ENCODE results near the gene NDEL1.

Gene NDEL1

DNA sequence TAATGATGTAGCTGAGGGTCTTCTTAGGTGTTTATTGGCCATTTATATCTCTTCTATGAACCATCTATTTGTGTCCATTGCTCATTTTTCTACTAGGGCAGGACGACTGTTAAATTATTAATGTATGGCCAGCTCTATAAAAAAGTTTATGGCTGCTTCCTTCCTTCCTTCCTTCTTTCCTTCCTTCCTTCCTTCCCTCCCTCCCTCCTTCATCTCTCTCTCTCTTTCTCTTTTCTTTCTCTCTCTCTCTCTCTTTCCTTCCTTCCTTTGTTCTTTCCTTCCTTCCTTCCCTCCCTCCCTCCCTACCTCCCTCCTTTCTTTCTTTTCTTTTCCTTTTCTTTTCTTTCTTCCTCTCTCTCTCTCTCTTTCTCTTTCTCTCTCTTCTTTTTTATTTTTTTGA, 17.2 kb upstream of the NDEL1 start:
- Histone ChIP-seq H3K27me3 (ENCODE audit: control insufficient read depth, insufficient read depth, low read length) (no peaks in the 10 kb centered on the region), H3K9ac (ENCODE audit: low read depth, low read length) (no peak overlapping the region), H3K27ac (ENCODE audit: low read depth, low read length) (no peak overlapping the region), H3K4me3 (ENCODE audit: low read depth, low read length) (no peak overlapping the region), H3K9me3 (ENCODE audit: control insufficient read depth, insufficient read depth, low read length) (no peaks in the 10 kb centered on the region), H3K36me3 (ENCODE audit: control insufficient read depth, insufficient read depth, low read length) (no peaks in the 10 kb centered on the region), H3K4me1 (ENCODE audit: control insufficient read depth, insufficient read depth, low read length) (no peaks in the 10 kb centered on the region)

DNA sequence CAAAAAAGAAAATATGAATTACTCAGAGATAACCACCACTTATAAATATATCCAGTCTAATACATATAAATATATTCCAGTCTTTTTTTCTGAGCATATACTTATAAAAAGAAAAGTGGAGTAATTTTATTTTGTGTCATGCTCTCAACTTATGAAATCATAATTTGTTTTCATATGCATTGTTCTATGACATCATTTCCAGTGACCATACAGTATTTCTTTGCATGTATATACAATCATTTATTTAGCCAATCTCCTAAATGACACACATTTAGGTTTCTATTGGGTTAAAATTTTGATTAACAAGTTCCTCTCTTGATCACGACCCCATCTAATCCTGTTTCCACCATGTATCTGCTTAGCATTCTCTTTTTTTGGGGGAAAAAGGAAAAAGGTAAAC, 16.4 kb upstream of the NDEL1 start:
- Histone ChIP-seq H3K4me3 (ENCODE audit: low read depth, low read length) (no peak overlapping the region), H3K9me3 (ENCODE audit: control insufficient read depth, insufficient read depth, low read length) (no peaks in the 10 kb centered on the region), H3K9ac (ENCODE audit: low read depth, low read length) (no peak overlapping the region), H3K4me1 (ENCODE audit: control insufficient read depth, insufficient read depth, low read length) (no peaks in the 10 kb centered on the region), H3K27me3 (ENCODE audit: control insufficient read depth, insufficient read depth, low read length) (no peaks in the 10 kb centered on the region), H3K27ac (ENCODE audit: low read depth, low read length) (no peak overlapping the region), H3K36me3 (ENCODE audit: control insufficient read depth, insufficient read depth, low read length) (no peaks in the 10 kb centered on the region)

DNA sequence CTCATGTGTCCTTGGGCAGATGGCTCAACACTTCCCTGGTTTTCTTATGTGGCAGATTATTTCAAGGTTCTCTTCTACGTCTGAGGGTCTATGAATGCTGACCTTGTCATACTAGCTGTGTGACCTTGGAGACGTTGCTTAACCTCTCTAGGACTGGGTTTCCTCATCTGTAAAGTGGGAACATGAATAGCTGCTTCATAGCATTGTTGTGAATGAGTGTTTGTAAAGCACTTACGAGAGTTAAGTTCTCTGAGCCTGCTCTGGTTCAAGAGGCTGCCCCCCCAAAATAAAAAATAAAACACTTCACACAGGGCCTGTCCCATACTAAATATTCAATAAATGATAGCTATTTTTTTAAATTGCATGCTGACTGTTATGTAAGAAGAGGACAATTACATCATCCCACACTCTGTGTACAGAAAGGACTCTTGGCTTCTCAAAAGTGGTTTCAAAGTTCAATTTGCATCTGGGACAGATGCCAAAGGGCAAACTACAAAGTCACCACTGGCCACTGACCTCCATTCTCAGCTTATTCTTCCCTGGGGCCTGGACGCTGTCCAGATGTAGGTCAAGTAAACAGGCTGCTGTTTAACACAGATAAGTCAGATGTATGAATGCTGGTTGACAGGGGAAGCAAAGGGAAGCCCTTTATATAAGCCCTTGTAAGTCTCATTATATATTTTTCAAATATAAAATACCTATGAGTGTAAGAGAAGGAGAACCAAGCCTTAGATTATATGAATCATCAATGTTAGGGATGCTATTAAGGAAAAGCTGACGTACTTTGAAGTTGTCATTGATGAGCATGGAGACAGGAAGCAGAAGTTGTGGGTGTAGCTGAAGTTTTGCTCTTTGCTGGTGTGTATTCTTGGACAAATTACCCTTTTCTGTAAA, 15.4 kb upstream of the NDEL1 start:
- H3K4me3 ChIP-seq (ENCODE audit: low read depth, low read length) = no peak overlapping the region
- H3K4me1 ChIP-seq (ENCODE audit: control insufficient read depth, insufficient read depth, low read length) = no peaks in the 10 kb centered on the region
- no peaks in the 10 kb centered on the region for H3K9me3 ChIP-seq (ENCODE audit: control insufficient read depth, insufficient read depth, low read length)
- H3K27ac ChIP-seq (ENCODE audit: low read depth, low read length) = no peak overlapping the region
- no peaks in the 10 kb centered on the region for H3K27me3 ChIP-seq (ENCODE audit: control insufficient read depth, insufficient read depth, low read length)
- no peak overlapping the region for H3K9ac ChIP-seq (ENCODE audit: low read depth, low read length)
- no peaks in the 10 kb centered on the region for H3K36me3 ChIP-seq (ENCODE audit: control insufficient read depth, insufficient read depth, low read length)

DNA sequence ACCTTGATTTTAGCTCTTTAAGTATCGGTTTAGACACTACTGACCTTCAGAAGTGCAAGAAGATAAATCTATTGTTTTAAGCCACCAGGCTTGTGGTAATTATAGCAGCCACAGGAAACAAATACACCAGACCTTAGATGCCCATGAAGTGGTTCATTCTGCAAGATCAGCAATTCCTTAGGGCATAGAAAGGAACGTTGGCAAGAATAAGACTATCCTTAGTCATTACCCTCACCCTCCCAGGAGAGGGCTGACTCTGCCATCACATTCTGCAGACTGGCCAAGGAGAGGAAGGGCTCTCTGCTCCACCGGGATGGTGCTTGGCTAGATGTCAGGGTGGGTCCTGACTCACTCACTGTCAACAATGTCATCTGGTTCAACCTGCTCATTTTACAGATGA, 14.1 kb upstream of the NDEL1 start:
- H3K4me3 ChIP-seq (ENCODE audit: low read depth, low read length) = no peak overlapping the region
- H3K27ac ChIP-seq (ENCODE audit: low read depth, low read length) = no peak overlapping the region
- no peaks in the 10 kb centered on the region for H3K36me3 ChIP-seq (ENCODE audit: control insufficient read depth, insufficient read depth, low read length)
- no peaks in the 10 kb centered on the region for H3K27me3 ChIP-seq (ENCODE audit: control insufficient read depth, insufficient read depth, low read length)
- no peaks in the 10 kb centered on the region for H3K4me1 ChIP-seq (ENCODE audit: control insufficient read depth, insufficient read depth, low read length)
- H3K9ac ChIP-seq (ENCODE audit: low read depth, low read length) = no peak overlapping the region
- H3K9me3 ChIP-seq (ENCODE audit: control insufficient read depth, insufficient read depth, low read length) = no peaks in the 10 kb centered on the region

DNA sequence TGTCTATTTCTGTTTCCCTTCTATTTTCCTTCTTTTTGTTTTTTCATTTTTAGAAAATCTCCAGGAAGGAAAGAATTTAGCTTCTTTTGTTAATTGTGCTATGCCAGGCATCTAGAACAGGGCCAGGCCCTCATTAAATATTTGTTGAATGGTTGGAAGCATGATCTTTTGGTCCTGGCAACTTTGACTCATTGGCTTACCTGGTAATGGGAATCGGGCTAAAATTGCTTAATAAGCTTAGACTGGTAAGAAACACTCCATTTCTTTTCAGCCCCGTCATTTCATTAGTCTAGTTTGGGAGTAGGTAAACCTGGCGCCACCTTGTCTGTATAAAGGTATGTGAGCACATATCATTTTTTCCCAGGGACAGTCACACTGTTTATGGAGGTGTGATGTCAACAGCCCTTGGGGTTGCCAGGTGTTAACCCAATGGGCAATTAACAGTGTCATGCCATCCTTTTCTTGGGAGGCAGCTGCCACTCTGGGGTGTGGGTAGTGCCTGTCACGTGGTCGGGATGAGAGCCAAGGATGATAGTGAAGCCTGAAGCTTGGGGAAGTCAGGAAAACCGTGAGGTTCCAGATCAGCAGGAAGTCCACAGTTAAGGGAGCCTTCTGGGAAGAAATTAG, 9.5 kb upstream of the NDEL1 start:
- H3K9ac ChIP-seq (ENCODE audit: low read depth, low read length) = no peak overlapping the region
- no peaks in the 10 kb centered on the region for H3K4me1 ChIP-seq (ENCODE audit: control insufficient read depth, insufficient read depth, low read length)
- H3K27me3 ChIP-seq (ENCODE audit: control insufficient read depth, insufficient read depth, low read length) = no peaks in the 10 kb centered on the region
- H3K4me3 ChIP-seq (ENCODE audit: low read depth, low read length) = no peak overlapping the region
- H3K9me3 ChIP-seq (ENCODE audit: control insufficient read depth, insufficient read depth, low read length) = no peaks in the 10 kb centered on the region
- no peak overlapping the region for H3K27ac ChIP-seq (ENCODE audit: low read depth, low read length)
- no peaks in the 10 kb centered on the region for H3K36me3 ChIP-seq (ENCODE audit: control insufficient read depth, insufficient read depth, low read length)

DNA sequence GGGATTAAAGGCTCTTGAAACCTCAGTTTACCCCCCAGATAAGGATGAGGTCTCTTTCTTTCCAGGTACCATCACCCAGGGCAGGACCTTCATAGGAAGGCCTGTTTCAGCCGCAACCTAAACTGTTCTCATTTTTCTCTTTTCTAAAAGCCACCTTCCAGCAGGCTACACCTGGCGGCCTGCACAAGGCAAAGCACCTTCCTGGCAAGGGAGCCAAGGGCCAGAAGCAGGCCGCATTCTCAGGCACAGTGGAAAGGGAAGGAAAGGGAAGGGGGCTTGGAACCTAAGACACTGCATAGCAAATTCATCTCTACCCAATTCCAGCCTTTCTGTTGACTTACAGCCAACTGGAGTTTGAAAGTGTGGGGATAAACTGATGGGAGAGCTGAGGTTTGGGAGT, 8.9 kb upstream of the NDEL1 start:
- Histone ChIP-seq H3K36me3 (ENCODE audit: control insufficient read depth, insufficient read depth, low read length) (no peaks in the 10 kb centered on the region), H3K9ac (ENCODE audit: low read depth, low read length) (no peak overlapping the region), H3K9me3 (ENCODE audit: control insufficient read depth, insufficient read depth, low read length) (no peaks in the 10 kb centered on the region), H3K27me3 (ENCODE audit: control insufficient read depth, insufficient read depth, low read length) (no peaks in the 10 kb centered on the region), H3K4me1 (ENCODE audit: control insufficient read depth, insufficient read depth, low read length) (no peaks in the 10 kb centered on the region), H3K4me3 (ENCODE audit: low read depth, low read length) (no peak overlapping the region), H3K27ac (ENCODE audit: low read depth, low read length) (no peak overlapping the region)

GRCh38 chr17:8430966-8431365, 4.7 kb upstream of the NDEL1 start:
- Histone ChIP-seq H3K9me3 (ENCODE audit: control insufficient read depth, insufficient read depth, low read length) (no peaks in the 10 kb centered on the region), H3K27ac (ENCODE audit: low read depth, low read length) (no peak overlapping the region)

GRCh38 chr17:8436169-8436843, 622 bp downstream of the NDEL1 start:
- no peaks in the 10 kb centered on the region for H3K27me3 ChIP-seq (ENCODE audit: control insufficient read depth, insufficient read depth, low read length)
- H3K4me1 ChIP-seq (ENCODE audit: control insufficient read depth, insufficient read depth, low read length) = peaks cover 7% of the 10 kb centered on the region; the same call in 1 of the 2 replicates
- H3K27ac ChIP-seq (ENCODE audit: low read depth, low read length) = peak overlapping the region; percentile 95
- H3K4me3 ChIP-seq (ENCODE audit: low read depth, low read length) = peak overlapping the region; percentile 93
- H3K9me3 ChIP-seq (ENCODE audit: control insufficient read depth, insufficient read depth, low read length) = no peaks in the 10 kb centered on the region
- peak overlapping the region; percentile 79 for H3K9ac ChIP-seq (ENCODE audit: low read depth, low read length)
- H3K36me3 ChIP-seq (ENCODE audit: control insufficient read depth, insufficient read depth, low read length) = peaks cover 9% of the 10 kb centered on the region; the same call in 1 of the 2 replicates

More at GRCh38 chr17:8430966-8431365, 4.7 kb upstream of the NDEL1 start:
- H3K4me1 ChIP-seq (ENCODE audit: control insufficient read depth, insufficient read depth, low read length) = no peaks in the 10 kb centered on the region
- no peaks in the 10 kb centered on the region for H3K27me3 ChIP-seq (ENCODE audit: control insufficient read depth, insufficient read depth, low read length)
- no peak overlapping the region for H3K4me3 ChIP-seq (ENCODE audit: low read depth, low read length)
- H3K9ac ChIP-seq (ENCODE audit: low read depth, low read length) = no peak overlapping the region
- no peaks in the 10 kb centered on the region for H3K36me3 ChIP-seq (ENCODE audit: control insufficient read depth, insufficient read depth, low read length)

DNA sequence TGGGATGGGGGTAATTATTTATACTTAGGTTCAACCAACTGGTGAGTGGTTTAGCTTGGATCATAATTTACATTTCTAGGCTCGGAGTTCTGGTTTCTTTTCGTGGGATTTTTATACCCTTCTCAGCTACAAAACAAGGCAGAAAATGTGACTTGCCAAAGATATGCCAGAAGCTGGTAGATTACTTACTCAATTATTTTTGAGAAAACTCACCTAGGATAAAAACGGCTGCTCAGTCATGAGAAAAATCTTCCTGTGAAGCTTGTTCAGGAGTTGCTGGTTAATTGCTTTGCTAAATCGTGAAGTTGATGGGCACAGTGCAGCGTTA, 1.1 kb downstream of the NDEL1 start:
- peak overlapping the region; percentile 95 for H3K27ac ChIP-seq (ENCODE audit: low read depth, low read length)
- peak overlapping the region; percentile 93 for H3K4me3 ChIP-seq (ENCODE audit: low read depth, low read length)
- peaks cover 9% of the 10 kb centered on the region; the same call in 1 of the 2 replicates for H3K36me3 ChIP-seq (ENCODE audit: control insufficient read depth, insufficient read depth, low read length)
- peak overlapping the region; percentile 79; the same call in 1 of the 2 replicates for H3K9ac ChIP-seq (ENCODE audit: low read depth, low read length)
- peaks cover 7% of the 10 kb centered on the region; the same call in 1 of the 2 replicates for H3K4me1 ChIP-seq (ENCODE audit: control insufficient read depth, insufficient read depth, low read length)
- no peaks in the 10 kb centered on the region for H3K27me3 ChIP-seq (ENCODE audit: control insufficient read depth, insufficient read depth, low read length)
- no peaks in the 10 kb centered on the region for H3K9me3 ChIP-seq (ENCODE audit: control insufficient read depth, insufficient read depth, low read length)

DNA sequence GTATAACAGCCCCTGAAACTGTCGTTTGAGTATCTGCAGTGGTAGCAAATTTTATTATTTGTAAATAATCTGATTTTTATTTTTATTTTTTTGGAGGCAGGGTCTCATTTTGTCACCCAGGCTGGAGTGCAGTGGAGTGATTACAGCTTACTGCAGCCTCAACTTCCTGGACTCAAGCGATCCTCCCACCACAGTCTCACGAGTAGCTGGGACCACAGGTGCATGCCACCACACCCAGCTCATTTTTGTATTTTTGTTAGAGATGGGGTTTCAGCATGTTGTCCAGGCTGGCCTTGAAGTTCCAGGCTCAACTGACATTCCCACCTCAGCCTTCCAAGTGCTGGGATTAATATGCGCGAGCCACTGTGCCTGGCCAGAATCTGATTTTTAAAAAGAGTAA, 2.8 kb downstream of the NDEL1 start:
- no peaks in the 10 kb centered on the region for H3K27me3 ChIP-seq (ENCODE audit: control insufficient read depth, insufficient read depth, low read length)
- H3K9ac ChIP-seq (ENCODE audit: low read depth, low read length) = no peak overlapping the region
- H3K27ac ChIP-seq (ENCODE audit: low read depth, low read length) = no peak overlapping the region
- peaks cover 7% of the 10 kb centered on the region; the same call in 1 of the 2 replicates for H3K4me1 ChIP-seq (ENCODE audit: control insufficient read depth, insufficient read depth, low read length)
- H3K36me3 ChIP-seq (ENCODE audit: control insufficient read depth, insufficient read depth, low read length) = peaks cover 9% of the 10 kb centered on the region; the same call in 1 of the 2 replicates
- H3K4me3 ChIP-seq (ENCODE audit: low read depth, low read length) = no peak overlapping the region
- H3K9me3 ChIP-seq (ENCODE audit: control insufficient read depth, insufficient read depth, low read length) = no peaks in the 10 kb centered on the region

- Histone ChIP-seq H3K9ac (ENCODE audit: low read depth, low read length) (no peak overlapping the region), H3K27ac (ENCODE audit: low read depth, low read length) (no peak overlapping the region), H3K27me3 (ENCODE audit: control insufficient read depth, insufficient read depth, low read length) (no peaks in the 10 kb centered on the region), H3K9me3 (ENCODE audit: control insufficient read depth, insufficient read depth, low read length) (no peaks in the 10 kb centered on the region), H3K4me1 (ENCODE audit: control insufficient read depth, insufficient read depth, low read length) (peaks cover 7% of the 10 kb centered on the region; the same call in 1 of the 2 replicates), H3K4me3 (ENCODE audit: low read depth, low read length) (no peak overlapping the region), H3K36me3 (ENCODE audit: control insufficient read depth, insufficient read depth, low read length) (peaks cover 18% of the 10 kb centered on the region)
Measured at GRCh38 chr17:8439681-8440080, 4.0 kb downstream of the NDEL1 start.
